Smooth muscle cell (in vitro differentiated cells): Measurements from ENCODE around the gene GRXCR1. TPM values are rescaled to one million over a fixed set of nuclear protein-coding genes. Genes with fewer than 3 reads are reported as not detected.
A peak's percentile ranks its signal among the peaks of the same experiment; 100 is the strongest.

ENCODE experiments used
- DNase-seq: peaks from one replicate; lab custom pipeline; 2025; ENCODE audit not compliant: unreplicated experiment; lab: John Stamatoyannopoulos, UW
- H2AFZ ChIP-seq: fragments of 200-600 bp; sonication (generic); 2 replicates; pipeline ENCODE4 v1.6.0; 2016; ENCODE audit warnings: antibody characterized with exemption, low read depth, mild to moderate bottlenecking
- H3F3A ChIP-seq: fragments of 200-600 bp; sonication (generic); 2 replicates; pipeline ENCODE4 v1.6.0; 2017; ENCODE audit warnings: antibody characterized with exemption, low read depth
- H3K27ac ChIP-seq: fragments of 200-600 bp; sonication (generic); 2 replicates; pipeline ENCODE4 v1.5.1; 2016; ENCODE audit warnings: low read depth, mild to moderate bottlenecking
- H3K27me3 ChIP-seq: fragments of 200-600 bp; sonication (generic); 2 replicates; pipeline ENCODE4 v1.6.1; 2016; ENCODE audit warnings: low read depth, mild to moderate bottlenecking
- H3K36me3 ChIP-seq: fragments of 200-600 bp; sonication (generic); 2 replicates; pipeline ENCODE4 v1.5.1; 2016; ENCODE audit warnings: low read depth
- H3K4me1 ChIP-seq: fragments of 200-600 bp; sonication (generic); 2 replicates; pipeline ENCODE4 v1.5.1; 2016; ENCODE audit warnings: low read depth
- H3K4me2 ChIP-seq: fragments of 200-600 bp; sonication (generic); 2 replicates; pipeline ENCODE4 v1.6.0; 2016; ENCODE audit warnings: mild to moderate bottlenecking
- H3K4me3 ChIP-seq: fragments of 200-600 bp; sonication (generic); 2 replicates; pipeline ENCODE4 v1.5.1; 2016; ENCODE audit warnings: mild to moderate bottlenecking
- H3K79me2 ChIP-seq: fragments of 200-600 bp; sonication (generic); 2 replicates; pipeline ENCODE4 v1.6.0; 2016; ENCODE audit warnings: low read depth, mild to moderate bottlenecking
- H3K9ac ChIP-seq: fragments of 200-600 bp; sonication (generic); 2 replicates; pipeline ENCODE4 v1.6.0; 2016; ENCODE audit warnings: low read depth
- H3K9me3 ChIP-seq: fragments of 200-600 bp; sonication (generic); replicated peaks from 2 replicates; pipeline ENCODE4 v1.5.1; 2016; ENCODE audit warnings: low read depth
- H4K20me1 ChIP-seq: fragments of 200-600 bp; sonication (generic); 2 replicates; pipeline ENCODE4 v1.6.0; 2016; ENCODE audit warnings: low read depth
- WGBS: methylation state at CpG from one replicate; pipeline ENCODE4 v1.1.7; 2016; ENCODE audit warnings: low lambda C conversion rate; 5-methylcytosine and 5-hydroxymethylcytosine counted together
- polyA plus RNA-seq: library from polyadenylated mRNA; unstranded; fragments of >200 nt; fragmentation: Nextera tagmentation; extraction: Ambion mirVana; gene quantifications from 2 replicates; pipeline ENCODE4 v1.2.1, GENCODE V29; 2016
- total RNA-seq: library from RNA; depleted of rRNA; stranded (reverse); fragments of >200 nt; gene quantifications from 2 replicates; pipeline ENCODE4 v1.2.3, GENCODE V29; 2014
- TF ChIP-seq, protein P1 (sequence below): fragments of 200-600 bp; sonication (generic); IDR thresholded peaks from 2 replicates; pipeline ENCODE4 v1.5.1; 2017; ENCODE audit warnings: borderline replicate concordance, mild to moderate bottlenecking, antibody characterized with exemption; ENCODE audit not compliant: insufficient read depth, poor library complexity, severe bottlenecking

GRXCR1 gene
- total and polyA plus RNA-seq, 2 experiments from 2014 or later: not detected

DNA sequence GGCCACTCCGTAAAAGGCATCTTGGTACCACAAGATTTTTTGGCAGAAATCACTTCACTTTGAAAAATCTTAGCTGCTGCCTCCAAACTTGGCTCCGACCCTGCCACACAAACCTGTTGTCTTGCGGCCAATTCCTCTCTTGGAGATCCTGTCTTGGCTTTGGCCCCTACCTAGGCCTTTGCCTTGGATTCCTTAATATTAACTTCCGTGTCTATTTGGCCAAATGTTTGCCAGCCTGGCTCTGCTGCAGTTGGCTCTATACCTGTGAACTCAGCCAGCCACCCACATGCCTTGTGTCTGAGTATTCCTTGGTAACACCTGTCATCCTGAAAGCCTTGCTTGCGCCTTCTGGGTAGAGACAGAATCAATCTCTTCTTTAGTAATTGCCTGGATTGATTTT is 12.5 kb downstream of the GRXCR1 start:
- H3K4me3 ChIP-seq: no peak overlapping the region
- 90% methylated on average over 5 of the region's 5 CpGs for WGBS
- no peak overlapping the region for H3K9ac ChIP-seq
- no peaks in the 10 kb centered on the region for H3K4me1 ChIP-seq
- no peak overlapping the region for H2AFZ ChIP-seq
- no peak overlapping the region for H3K4me2 ChIP-seq
- DNase-seq: no peak
- no peaks in the 10 kb centered on the region for H3K79me2 ChIP-seq
- no peaks in the 10 kb centered on the region for H3K36me3 ChIP-seq
- H3K27ac ChIP-seq: no peak overlapping the region
- H3K9me3 ChIP-seq: no peaks in the 10 kb centered on the region
- H4K20me1 ChIP-seq: no peaks in the 10 kb centered on the region
- TF ChIP-seq, protein P1, sequence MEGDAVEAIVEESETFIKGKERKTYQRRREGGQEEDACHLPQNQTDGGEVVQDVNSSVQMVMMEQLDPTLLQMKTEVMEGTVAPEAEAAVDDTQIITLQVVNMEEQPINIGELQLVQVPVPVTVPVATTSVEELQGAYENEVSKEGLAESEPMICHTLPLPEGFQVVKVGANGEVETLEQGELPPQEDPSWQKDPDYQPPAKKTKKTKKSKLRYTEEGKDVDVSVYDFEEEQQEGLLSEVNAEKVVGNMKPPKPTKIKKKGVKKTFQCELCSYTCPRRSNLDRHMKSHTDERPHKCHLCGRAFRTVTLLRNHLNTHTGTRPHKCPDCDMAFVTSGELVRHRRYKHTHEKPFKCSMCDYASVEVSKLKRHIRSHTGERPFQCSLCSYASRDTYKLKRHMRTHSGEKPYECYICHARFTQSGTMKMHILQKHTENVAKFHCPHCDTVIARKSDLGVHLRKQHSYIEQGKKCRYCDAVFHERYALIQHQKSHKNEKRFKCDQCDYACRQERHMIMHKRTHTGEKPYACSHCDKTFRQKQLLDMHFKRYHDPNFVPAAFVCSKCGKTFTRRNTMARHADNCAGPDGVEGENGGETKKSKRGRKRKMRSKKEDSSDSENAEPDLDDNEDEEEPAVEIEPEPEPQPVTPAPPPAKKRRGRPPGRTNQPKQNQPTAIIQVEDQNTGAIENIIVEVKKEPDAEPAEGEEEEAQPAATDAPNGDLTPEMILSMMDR: no peak
- H3K27me3 ChIP-seq: no peaks in the 10 kb centered on the region
- no peaks in the 10 kb centered on the region for H3F3A ChIP-seq

DNA sequence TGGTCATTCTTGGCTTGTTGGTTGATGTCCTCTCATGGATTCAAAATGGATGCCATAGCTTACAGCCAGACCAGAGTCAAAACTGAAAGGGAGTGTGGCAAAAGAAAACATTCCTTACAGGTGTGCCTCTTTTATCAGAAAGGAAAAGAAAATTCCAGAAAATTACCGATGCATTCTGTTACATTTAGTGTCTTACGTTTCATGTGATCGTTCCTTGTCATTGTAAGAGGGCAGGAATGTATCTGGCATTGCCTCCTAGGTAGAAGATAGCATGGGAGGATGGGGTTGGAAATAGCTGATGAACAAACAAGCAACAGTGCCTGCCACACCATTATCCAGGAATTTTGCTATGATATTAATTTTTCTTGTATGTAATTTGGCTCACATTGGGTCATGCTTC is 13.1 kb downstream of the GRXCR1 start:
- TF ChIP-seq, protein P1: no peak
- 77% methylated on average over 3 of the region's 3 CpGs for WGBS
- no peaks in the 10 kb centered on the region for H3K79me2 ChIP-seq

DNA sequence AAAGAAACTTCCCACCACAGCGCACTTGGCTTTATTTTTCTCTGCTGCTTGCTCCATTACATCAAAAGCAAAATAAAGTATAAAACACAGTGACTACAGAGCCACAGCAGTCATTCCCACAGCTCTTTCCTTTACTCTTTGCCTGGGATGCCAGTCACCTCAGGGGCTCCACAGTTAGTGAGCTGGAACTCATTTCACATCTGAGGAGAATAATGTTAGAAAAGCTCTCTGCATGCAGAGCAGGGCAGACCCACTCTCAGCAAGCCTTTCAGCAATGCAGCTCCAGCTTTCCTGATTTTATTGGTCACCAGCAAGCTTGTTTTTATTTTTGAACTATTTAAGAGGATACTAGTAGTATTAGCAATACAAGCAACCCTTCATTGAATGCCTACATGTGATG is 13.8 kb downstream of the GRXCR1 start:
- TF ChIP-seq, protein P1: no peak
- Histone ChIP-seq H3K9me3 (no peaks in the 10 kb centered on the region), H3K36me3 (no peaks in the 10 kb centered on the region), H3K4me1 (no peaks in the 10 kb centered on the region), H3K9ac (no peak overlapping the region), H3K27ac (no peak overlapping the region), H3K4me3 (no peak overlapping the region), H4K20me1 (no peaks in the 10 kb centered on the region), H2AFZ (no peak overlapping the region), H3F3A (no peaks in the 10 kb centered on the region), H3K4me2 (no peak overlapping the region), H3K79me2 (no peaks in the 10 kb centered on the region), H3K27me3 (no peaks in the 10 kb centered on the region)
- no peak for DNase-seq
- WGBS: 97% methylated on average over 1 of the region's 1 CpG

More for the DNA sequence above, 13.1 kb downstream of the GRXCR1 start:
- no peak for DNase-seq
- no peaks in the 10 kb centered on the region for H3K36me3 ChIP-seq
- H3K9me3 ChIP-seq: no peaks in the 10 kb centered on the region
- H3K4me1 ChIP-seq: no peaks in the 10 kb centered on the region
- no peaks in the 10 kb centered on the region for H3F3A ChIP-seq
- no peaks in the 10 kb centered on the region for H3K27me3 ChIP-seq
- H4K20me1 ChIP-seq: no peaks in the 10 kb centered on the region
- no peak overlapping the region for H3K27ac ChIP-seq
- H3K4me2 ChIP-seq: no peak overlapping the region
- no peak overlapping the region for H3K9ac ChIP-seq
- H3K4me3 ChIP-seq: no peak overlapping the region
- H2AFZ ChIP-seq: no peak overlapping the region

DNA sequence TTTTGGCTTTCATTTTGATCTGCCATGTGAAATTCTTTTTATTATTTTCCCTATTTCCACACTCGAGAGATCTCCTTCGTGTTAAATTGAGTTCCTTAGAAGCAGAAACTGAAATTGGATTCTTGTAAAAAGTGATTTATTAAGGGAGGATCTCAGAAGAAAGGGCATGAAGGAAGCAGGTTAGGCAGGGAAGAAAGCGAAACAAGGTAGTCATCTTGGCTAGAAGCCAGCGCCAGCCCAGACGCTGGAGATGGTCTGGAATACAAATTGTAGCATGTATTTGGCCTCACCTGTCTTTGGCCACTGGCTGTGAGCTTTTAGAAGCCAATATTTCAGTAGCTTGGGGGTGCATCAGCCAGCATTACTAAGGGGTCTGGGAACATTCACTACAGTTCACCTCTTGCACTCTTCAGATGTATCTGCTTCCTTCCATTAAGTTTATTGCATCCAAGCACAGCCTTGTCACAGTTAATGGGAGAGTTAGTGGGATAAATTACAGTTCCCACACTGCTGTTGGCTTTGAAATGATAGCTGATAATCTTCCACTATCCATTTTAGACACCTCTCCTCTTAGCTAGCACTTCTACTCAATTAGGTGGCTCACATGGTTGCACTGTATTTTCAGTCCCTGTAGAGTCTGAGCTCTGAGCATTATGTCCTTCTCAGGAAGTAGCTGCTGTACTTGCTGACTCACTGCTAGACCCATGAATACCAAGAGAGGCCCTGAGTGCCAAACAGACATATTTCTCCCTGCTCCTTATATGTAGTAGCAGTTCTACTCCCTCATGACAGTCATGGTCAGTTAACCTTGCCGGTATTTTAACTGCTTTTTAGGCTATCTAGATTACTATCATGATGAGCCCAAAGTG is 14.6 kb downstream of the GRXCR1 start:
- Histone ChIP-seq H3K9me3 (no peaks in the 10 kb centered on the region), H3K4me1 (no peaks in the 10 kb centered on the region), H3K9ac (no peak overlapping the region), H3K36me3 (no peaks in the 10 kb centered on the region), H3F3A (no peaks in the 10 kb centered on the region), H4K20me1 (no peaks in the 10 kb centered on the region), H3K4me2 (peak overlapping the region; percentile 2), H3K79me2 (no peaks in the 10 kb centered on the region), H3K4me3 (no peak overlapping the region), H2AFZ (peak overlapping the region; percentile 73), H3K27ac (no peak overlapping the region), H3K27me3 (no peaks in the 10 kb centered on the region)
- TF ChIP-seq, protein P1: no peak
- DNase-seq: no peak
- 81% methylated on average over 6 of the region's 6 CpGs for WGBS
